Sigmoid colon (tissue), 7 donors: ENCODE measurements around the gene MND1. TPM values are rescaled to one million over a fixed set of nuclear protein-coding genes. Genes with fewer than 3 reads are reported as not detected.
A peak's percentile ranks its signal among the peaks of the same experiment; 100 is the strongest.

Experiments used
- DNase-seq: peaks from one replicate; pipeline ENCODE4 v3.0.0-alpha.2; 2019
- H3K27ac ChIP-seq, 4 donors: fragments of 200-600 bp; sonication (generic); one replicate each; pipeline ENCODE4 v1.5.1; 2016 to 2019; ENCODE audit warnings: mild to moderate bottlenecking in 1 of 4
- H3K27me3 ChIP-seq, 3 donors: fragments of 200-600 bp; sonication (generic); one replicate each; pipeline ENCODE4 v1.5.1; 2019; ENCODE audit warnings: mild to moderate bottlenecking in 1 of 3
- H3K36me3 ChIP-seq, 4 donors: fragments of 200-600 bp; sonication (generic); one replicate each; pipeline ENCODE4 v1.5.1; 2016 to 2019
- H3K4me1 ChIP-seq, 4 donors: fragments of 200-600 bp; sonication (generic); one replicate each; pipeline ENCODE4 v1.5.1; 2017 to 2019
- H3K4me3 ChIP-seq, 4 donors: fragments of 200-600 bp; sonication (generic); one replicate each; pipeline ENCODE4 v1.5.1; 2017 to 2019; ENCODE audit warnings: mild to moderate bottlenecking in 2 of 4, moderate library complexity in 1 of 4
- H3K9me3 ChIP-seq, 4 donors: fragments of 200-600 bp in 3 of 4; sonication (generic) in 3 of 4; one replicate each; pipeline versions ENCODE4 v1.5.1 to v1.6.1; 2013 to 2019
- CTCF ChIP-seq, 4 experiments: fragments of 450-650 bp in 3 of 4; fragments of 200-600 bp in 1 of 4; IDR thresholded peaks; one replicate each; pipeline ENCODE4 v1.5.1; 2016 to 2019; ENCODE audit warnings: antibody characterized with exemption in 4 of 4, mild to moderate bottlenecking in 3 of 4, moderate library complexity in 2 of 4
- EP300 ChIP-seq, 4 donors: sonication (generic); formaldehyde crosslinking; IDR thresholded peaks; one replicate each; pipeline ENCODE4 v1.6.1; 2017; ENCODE audit warnings: antibody characterized with exemption in 4 of 4
- POLR2A ChIP-seq, 2 donors: fragments of 450-650 bp; IDR thresholded peaks; one replicate each; pipeline ENCODE4 v1.6.1; 2016; ENCODE audit warnings: antibody characterized with exemption in 2 of 2, mild to moderate bottlenecking in 2 of 2, moderate library complexity in 2 of 2
- POLR2AphosphoS5 ChIP-seq, 4 donors: sonication (generic); formaldehyde crosslinking; IDR thresholded peaks; one replicate each; pipeline ENCODE4 v1.6.1; 2017; ENCODE audit warnings: antibody characterized with exemption in 4 of 4
- WGBS, 2 donors: extraction: QIAGEN DNeasy Blood & Tissue Kit; methylation state at CpG; one replicate each; pipeline ENCODE4 v1.1.7; 2013; 5-methylcytosine and 5-hydroxymethylcytosine counted together
- intact Hi-C: fragments of 100-400 bp; cut with DNase I; formaldehyde crosslinking; loops from one replicate; pipeline ENCODE4 v1.15.1; 2023
- polyA plus RNA-seq, 3 donors: library from polyadenylated mRNA; stranded (reverse); fragments of 200-250 nt; gene quantifications; one replicate each; pipeline ENCODE4 v1.2.3, GENCODE V29; 2013
- total RNA-seq, 4 donors: library from RNA; depleted of rRNA; stranded (reverse); fragments of >200 nt; gene quantifications; one replicate each; pipeline ENCODE4 v1.1.0, GENCODE V29; 2016
- donor health status: healthy with polysubstance abuse.
- donor health status: Bipolar disorder and iron deficiency.
- donor health status: healthy.

Gene MND1
- total and polyA plus RNA-seq, 7 donors = 2.4 to 7.1 (median 4.0) TPM; not detected in 3

DNA sequence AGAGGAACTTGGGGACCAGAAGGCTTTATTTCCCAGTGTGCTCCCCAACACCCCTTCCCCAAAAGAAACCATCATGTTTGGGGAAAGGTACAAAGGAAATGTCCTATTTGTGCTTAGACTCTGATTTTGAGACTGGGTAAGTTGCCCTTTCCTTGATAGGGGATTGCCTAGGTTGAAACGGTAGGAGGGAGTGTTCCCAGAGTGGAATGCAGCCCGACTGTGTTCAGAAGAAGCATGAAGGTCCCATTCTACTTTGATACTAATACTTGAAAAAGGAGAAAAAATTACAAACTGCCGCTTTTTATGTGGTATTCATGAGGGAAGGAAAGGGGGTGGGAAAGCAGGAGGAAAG lies 89.2 kb downstream of the MND1 start:
- no peaks in the 10 kb centered on the region for H3K9me3 ChIP-seq
- intact Hi-C loops = loop anchor here (5.0 kb wide), 2 partner anchors 34 to 139 kb away; partner anchors contain the start of gene TMEM131L
- TF ChIP-seq CTCF (IDR thresholded peaks at IDR 0.05) = no peak

GRCh38 chr4:153434190-153434589 lies 89.7 kb downstream of the MND1 start:
- no peaks in the 10 kb centered on the region for H3K9me3 ChIP-seq
- no peaks in the 10 kb centered on the region for H3K36me3 ChIP-seq
- intact Hi-C loops = loop anchor here (5.0 kb wide), 2 partner anchors 33 to 138 kb away; partner anchors contain the start of gene TMEM131L
- 53 to 93% methylated on average over 2 of the region's 2 CpGs for WGBS, 2 donors
- no peaks in the 10 kb centered on the region for H3K27me3 ChIP-seq
- DNase-seq = no peak
- no peak overlapping the region for H3K27ac ChIP-seq
- H3K4me1 ChIP-seq = peaks cover 0 to 11% (median 9%) of the 10 kb centered on the region in 4 donors
- TF ChIP-seq CTCF (IDR thresholded peaks at IDR 0.05) = no peak
- no peak for TF ChIP-seq EP300 (IDR thresholded peaks at IDR 0.05)
- no peak for TF ChIP-seq POLR2AphosphoS5 (IDR thresholded peaks at IDR 0.05)
- no peak for TF ChIP-seq POLR2A (IDR thresholded peaks at IDR 0.05)
- H3K4me3 ChIP-seq = no peak overlapping the region

More for the DNA sequence above, 89.2 kb downstream of the MND1 start:
- Histone ChIP-seq H3K36me3 (no peaks in the 10 kb centered on the region), H3K4me1 (peaks cover 0 to 16% (median 13%) of the 10 kb centered on the region in 4 donors), H3K4me3 (no peak overlapping the region), H3K27ac (no peak overlapping the region), H3K27me3 (no peaks in the 10 kb centered on the region)
- WGBS, 2 donors = 50 to 79% methylated on average over 3 of the region's 3 CpGs
- DNase-seq = no peak

DNA sequence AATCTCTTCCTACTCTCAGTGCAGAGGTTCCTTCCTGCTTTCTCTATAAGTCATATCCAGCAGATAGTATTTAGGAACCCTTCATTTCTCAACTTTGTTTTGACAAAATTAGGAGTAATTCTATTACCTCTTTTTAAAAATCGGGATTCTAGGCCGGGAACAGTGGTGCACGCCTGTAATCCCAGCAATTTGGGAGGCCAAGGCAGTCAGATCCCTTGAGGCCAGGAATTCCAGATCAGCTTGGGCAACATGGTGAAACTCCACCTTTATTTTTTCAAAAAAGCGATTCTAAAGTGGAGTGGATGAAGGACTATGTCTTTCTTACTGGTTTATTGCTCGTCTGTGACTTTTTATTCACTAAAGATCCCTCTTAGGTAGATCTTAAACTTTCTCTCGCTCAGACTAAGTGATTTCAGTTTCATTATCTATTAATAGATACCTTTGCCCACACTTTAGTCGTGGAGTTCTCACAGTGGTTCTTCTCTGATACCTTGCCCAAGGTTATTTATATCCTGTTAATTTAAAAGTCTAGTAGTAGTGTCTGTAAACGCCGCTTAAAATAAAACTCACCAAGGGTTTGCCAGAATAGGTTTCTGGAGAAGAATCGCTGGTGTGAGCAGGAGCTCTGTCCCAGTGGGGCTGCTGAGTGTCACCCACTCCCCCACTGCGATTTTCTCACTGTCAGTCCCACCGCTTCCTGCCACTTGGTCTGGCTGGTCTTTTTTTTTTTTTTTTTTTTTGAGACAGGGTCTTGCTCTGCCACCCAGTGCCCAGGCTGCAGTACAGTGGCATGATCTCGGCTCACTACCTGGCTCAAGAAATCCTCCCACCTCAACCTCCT lies 94.6 kb downstream of the MND1 start:
- H3K9me3 ChIP-seq = no peaks in the 10 kb centered on the region
- TF ChIP-seq POLR2AphosphoS5 (IDR thresholded peaks at IDR 0.05) (no peak), POLR2A (IDR thresholded peaks at IDR 0.05) (no peak), EP300 (IDR thresholded peaks at IDR 0.05) (no peak), CTCF (IDR thresholded peaks at IDR 0.05) (no peak)
- H3K27me3 ChIP-seq = no peaks in the 10 kb centered on the region
- 57 to 82% methylated on average over 13 of the region's 13 CpGs for WGBS, 2 donors
- peaks cover 0 to 5% (median 0%) of the 10 kb centered on the region in 4 donors for H3K4me1 ChIP-seq
- H3K36me3 ChIP-seq = no peaks in the 10 kb centered on the region
- H3K4me3 ChIP-seq = peak overlapping the region in 3 of 4 donors; percentile 15 to 30 (median 30)
- intact Hi-C loops = no loop called here
- peak overlapping the region; percentile 52 to 73 (median 63) for H3K27ac ChIP-seq
- no peak for DNase-seq

- WGBS, 2 donors = 81 to 89% methylated on average over 9 of the region's 9 CpGs
These were observed 95.3 kb downstream of the MND1 start for GRCh38 chr4:153439831-153440230.

More at GRCh38 chr4:153439831-153440230, 95.3 kb downstream of the MND1 start:
- Histone ChIP-seq H3K9me3 (no peaks in the 10 kb centered on the region), H3K27ac (peak overlapping the region in 1 of 4 donors; percentile 52), H3K27me3 (no peaks in the 10 kb centered on the region), H3K36me3 (no peaks in the 10 kb centered on the region), H3K4me3 (no peak overlapping the region), H3K4me1 (peaks cover 0 to 5% (median 0%) of the 10 kb centered on the region in 4 donors)
- DNase-seq = no peak
- no peak for TF ChIP-seq EP300 (IDR thresholded peaks at IDR 0.05)
- no peak for TF ChIP-seq POLR2A (IDR thresholded peaks at IDR 0.05)
- TF ChIP-seq POLR2AphosphoS5 (IDR thresholded peaks at IDR 0.05) = no peak
- TF ChIP-seq CTCF (IDR thresholded peaks at IDR 0.05) = no peak
- intact Hi-C loops = no loop called here
